Activated T-helper 2 cell treated with anti-CD3 and anti-CD28 coated beads, Interferon-gamma antibody, Interleukin-2, Interleukin-4, amounts not matched to agents 10 μg/mL and 5 μg/mL and 100 μg/mL, durations not matched to agents 14 hours and 24 hours and 36 hours (primary cell): ENCODE data around the gene SEC31B. TPM values are rescaled to one million over a fixed set of nuclear protein-coding genes. Genes with fewer than 3 reads are reported as not detected.

Source experiments
- DNase-seq: peaks from one replicate; pipeline ENCODE4 v3.0.0; 2021; ENCODE audit warnings: low spot score
- H3K27ac Mint-ChIP-seq: one replicate; pipeline ENCODE4 v1.8.0; 2021; ENCODE audit warnings: mixed read lengths
- H3K27me3 Mint-ChIP-seq: one replicate; pipeline ENCODE4 v1.8.0; 2021; ENCODE audit warnings: low read depth, mixed read lengths
- H3K36me3 Mint-ChIP-seq: one replicate; pipeline ENCODE4 v1.8.0; 2021; ENCODE audit warnings: low read depth, mixed read lengths
- H3K4me1 Mint-ChIP-seq: one replicate; pipeline ENCODE4 v1.8.0; 2021; ENCODE audit warnings: low read depth, mixed read lengths
- H3K4me3 Mint-ChIP-seq: one replicate; pipeline ENCODE4 v1.8.0; 2021; ENCODE audit warnings: low read depth, mild to moderate bottlenecking, moderate library complexity, mixed read lengths
- H3K9me3 Mint-ChIP-seq: one replicate; pipeline ENCODE4 v1.8.0; 2021; ENCODE audit warnings: mixed read lengths
- intact Hi-C: fragments of 100-400 bp; cut with micrococcal nuclease; formaldehyde crosslinking; loops from one replicate; pipeline ENCODE4 v1.15.1; 2023
- total RNA-seq: library from RNA; stranded (reverse); gene quantifications from 2 replicates; pipeline ENCODE4 v1.2.3, GENCODE V29; 2022

Gene SEC31B
- total RNA-seq, 1 donor from 2014 or later = 60.6 TPM

- H3K27me3 Mint-ChIP-seq = no peaks in the 10 kb centered on the region
- H3K9me3 Mint-ChIP-seq = no peaks in the 10 kb centered on the region
- intact Hi-C loops = loop anchor here (1.0 to 5.0 kb wide), 2 partner anchors 133 to 319 kb away; partner anchors contain the start of gene ERLIN1
- H3K4me1 Mint-ChIP-seq = peaks cover 78% of the 10 kb centered on the region
- peaks cover 54% of the 10 kb centered on the region for H3K36me3 Mint-ChIP-seq
- DNase-seq = no peak
- peak overlapping the region; percentile 70 for H3K4me3 Mint-ChIP-seq
- H3K27ac Mint-ChIP-seq = peak overlapping the region; percentile 87
Observed at GRCh38 chr10:100506596-100507356, 12.9 kb downstream of the SEC31B start.

GRCh38 chr10:100505164-100505563 lies 14.5 kb downstream of the SEC31B start:
- peaks cover 68% of the 10 kb centered on the region for H3K4me1 Mint-ChIP-seq
- no peaks in the 10 kb centered on the region for H3K9me3 Mint-ChIP-seq
- peak overlapping the region; percentile 14 for H3K27ac Mint-ChIP-seq
- H3K27me3 Mint-ChIP-seq = no peaks in the 10 kb centered on the region
- peaks cover 63% of the 10 kb centered on the region for H3K36me3 Mint-ChIP-seq
- intact Hi-C loops = loop anchor here (5.0 kb wide), 1 partner anchor 318 kb away; the partner anchor contains the start of gene ERLIN1
- no peak for DNase-seq
- H3K4me3 Mint-ChIP-seq = peak overlapping the region; percentile 52

DNA sequence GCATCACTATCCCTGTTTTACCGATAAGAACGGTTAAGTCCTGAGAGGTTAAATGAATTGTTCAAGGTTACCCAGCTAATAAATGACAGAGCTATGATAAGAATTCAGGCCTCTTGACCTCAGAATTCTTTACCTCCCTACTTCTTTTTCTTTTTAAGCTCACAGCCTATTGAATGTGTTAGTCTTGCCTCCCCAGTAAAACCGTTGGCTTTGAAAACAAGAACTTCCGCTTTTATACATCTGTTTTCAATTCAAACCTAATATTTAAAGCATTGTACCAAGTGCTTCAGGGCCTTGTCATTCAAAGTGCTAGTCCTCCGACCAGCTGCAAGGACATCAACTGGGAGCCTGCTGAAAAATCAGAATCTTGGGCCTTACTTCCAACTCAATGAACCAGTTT lies 15.6 kb downstream of the SEC31B start:
- H3K4me1 Mint-ChIP-seq = peaks cover 71% of the 10 kb centered on the region
- no peak for DNase-seq
- no peaks in the 10 kb centered on the region for H3K27me3 Mint-ChIP-seq
- intact Hi-C loops = no loop called here
- H3K4me3 Mint-ChIP-seq = no peak overlapping the region
- H3K36me3 Mint-ChIP-seq = peaks cover 74% of the 10 kb centered on the region
- no peak overlapping the region for H3K27ac Mint-ChIP-seq
- no peaks in the 10 kb centered on the region for H3K9me3 Mint-ChIP-seq

DNA sequence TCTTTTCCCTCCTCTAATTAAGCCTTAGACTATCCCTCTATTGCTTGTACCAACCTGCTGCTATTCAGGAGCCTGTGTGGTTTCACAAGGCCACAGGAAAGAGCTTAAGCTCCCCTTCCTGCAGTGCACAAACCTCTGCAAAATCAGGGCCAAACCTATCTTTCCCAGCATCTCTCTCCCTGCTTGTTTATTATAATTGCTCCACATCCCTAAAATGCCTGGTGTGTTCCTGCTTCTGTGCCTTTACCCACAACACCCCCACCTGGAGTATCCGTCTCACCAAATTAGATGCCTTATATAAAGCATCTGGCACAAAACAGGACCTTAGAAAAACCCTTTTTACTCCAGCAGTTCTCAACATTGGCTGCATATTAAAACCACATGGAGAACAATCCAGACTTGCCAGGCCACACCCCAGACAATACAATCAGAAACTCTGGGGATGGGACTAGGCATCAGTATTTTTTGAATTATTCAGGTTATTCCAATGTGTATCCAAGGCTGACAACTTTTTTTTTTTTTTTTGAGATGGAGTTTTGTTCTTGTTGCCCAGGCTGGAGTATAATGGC lies 16.7 kb downstream of the SEC31B start:
- H3K9me3 Mint-ChIP-seq = no peaks in the 10 kb centered on the region
- no peak for DNase-seq
- H3K27ac Mint-ChIP-seq = peak overlapping the region; percentile 29
- H3K4me1 Mint-ChIP-seq = peaks cover 73% of the 10 kb centered on the region
- no peak overlapping the region for H3K4me3 Mint-ChIP-seq
- peaks cover 83% of the 10 kb centered on the region for H3K36me3 Mint-ChIP-seq
- intact Hi-C loops = no loop called here
- H3K27me3 Mint-ChIP-seq = no peaks in the 10 kb centered on the region

DNA sequence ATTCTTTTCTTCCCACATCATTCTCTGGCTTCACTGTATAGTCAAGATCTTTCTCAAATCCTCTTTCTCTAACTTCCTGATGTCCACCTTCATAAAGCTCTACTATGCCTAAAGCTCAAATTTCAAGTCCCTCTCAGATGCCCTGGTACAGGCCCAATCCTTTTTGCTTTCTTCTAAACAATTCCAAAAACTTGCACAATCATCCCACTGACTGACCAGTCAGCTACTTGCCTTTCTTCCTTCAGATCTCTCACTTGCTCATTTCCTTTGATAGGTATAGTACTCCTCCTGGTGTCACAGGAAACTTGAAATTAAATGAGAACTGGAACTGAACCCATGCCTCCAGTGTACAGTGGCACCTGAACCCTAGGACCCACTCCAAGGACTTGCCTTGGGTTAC lies 18.2 kb downstream of the SEC31B start:
- no peak for DNase-seq
- H3K36me3 Mint-ChIP-seq = peaks cover 84% of the 10 kb centered on the region
- no peaks in the 10 kb centered on the region for H3K9me3 Mint-ChIP-seq
- peaks cover 72% of the 10 kb centered on the region for H3K4me1 Mint-ChIP-seq
- H3K27ac Mint-ChIP-seq = peak overlapping the region; percentile 25
- no peaks in the 10 kb centered on the region for H3K27me3 Mint-ChIP-seq
- intact Hi-C loops = no loop called here
- H3K4me3 Mint-ChIP-seq = no peak overlapping the region

- H3K4me3 Mint-ChIP-seq = peak overlapping the region; percentile 31
- peaks cover 62% of the 10 kb centered on the region for H3K4me1 Mint-ChIP-seq
- H3K27ac Mint-ChIP-seq = peak overlapping the region; percentile 61
- DNase-seq = no peak
- intact Hi-C loops = loop anchor here (2.0 kb wide), 1 partner anchor 15 kb away; no protein-coding TSS in a partner anchor
- H3K27me3 Mint-ChIP-seq = no peaks in the 10 kb centered on the region
- no peaks in the 10 kb centered on the region for H3K9me3 Mint-ChIP-seq
- H3K36me3 Mint-ChIP-seq = peaks cover 84% of the 10 kb centered on the region
Observed at GRCh38 chr10:100498059-100498458, 21.6 kb downstream of the SEC31B start.

DNA sequence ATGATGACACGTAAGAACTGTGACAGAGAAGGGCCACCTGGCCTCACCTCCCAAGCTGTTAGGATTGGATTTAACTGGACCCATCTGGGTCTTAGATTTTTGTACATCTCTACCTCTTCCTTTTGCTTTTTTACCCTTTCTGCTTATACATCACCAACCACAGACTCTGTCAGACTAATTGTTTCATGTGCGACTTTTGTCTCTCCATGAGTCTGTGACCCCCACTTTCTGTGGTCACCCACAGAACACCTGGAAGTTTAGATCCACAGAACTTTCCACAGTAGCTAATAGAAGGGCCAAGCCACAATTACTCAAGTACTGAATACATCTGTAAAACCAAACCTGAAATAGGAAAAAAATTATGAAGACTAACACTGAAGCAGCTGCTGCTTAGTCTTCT lies 23.1 kb downstream of the SEC31B start:
- peaks cover 72% of the 10 kb centered on the region for H3K36me3 Mint-ChIP-seq
- H3K4me3 Mint-ChIP-seq = no peak overlapping the region
- intact Hi-C loops = no loop called here
- H3K27ac Mint-ChIP-seq = peak overlapping the region; percentile 43
- DNase-seq = no peak
- no peaks in the 10 kb centered on the region for H3K27me3 Mint-ChIP-seq
- H3K9me3 Mint-ChIP-seq = no peaks in the 10 kb centered on the region
- H3K4me1 Mint-ChIP-seq = peaks cover 54% of the 10 kb centered on the region

GRCh38 chr10:100490531-100490930 lies 29.1 kb downstream of the SEC31B start:
- H3K36me3 Mint-ChIP-seq = peaks cover 76% of the 10 kb centered on the region
- no peak overlapping the region for H3K4me3 Mint-ChIP-seq
- intact Hi-C loops = no loop called here

GRCh38 chr10:100489396-100489795 lies 30.3 kb downstream of the SEC31B start:
- Mint-ChIP-seq H3K27ac (peak overlapping the region; percentile 10), H3K36me3 (peaks cover 80% of the 10 kb centered on the region), H3K27me3 (no peaks in the 10 kb centered on the region), H3K4me3 (no peak overlapping the region), H3K4me1 (peaks cover 18% of the 10 kb centered on the region), H3K9me3 (no peaks in the 10 kb centered on the region)
- DNase-seq = no peak
- intact Hi-C loops = no loop called here

More at GRCh38 chr10:100490531-100490930, 29.1 kb downstream of the SEC31B start:
- H3K4me1 Mint-ChIP-seq = peaks cover 16% of the 10 kb centered on the region
- no peaks in the 10 kb centered on the region for H3K9me3 Mint-ChIP-seq
- H3K27ac Mint-ChIP-seq = no peak overlapping the region
- no peak for DNase-seq
- no peaks in the 10 kb centered on the region for H3K27me3 Mint-ChIP-seq

- Mint-ChIP-seq H3K4me3 (no peak overlapping the region), H3K27me3 (no peaks in the 10 kb centered on the region), H3K27ac (no peak overlapping the region), H3K4me1 (peaks cover 23% of the 10 kb centered on the region), H3K36me3 (peaks cover 80% of the 10 kb centered on the region), H3K9me3 (no peaks in the 10 kb centered on the region)
- DNase-seq = no peak
- intact Hi-C loops = no loop called here
Observed at GRCh38 chr10:100487529-100487928, 32.1 kb downstream of the SEC31B start.

GRCh38 chr10:100485801-100486495 lies 33.7 kb downstream of the SEC31B start:
- intact Hi-C loops = no loop called here
- H3K4me3 Mint-ChIP-seq = no peak overlapping the region
- no peak overlapping the region for H3K27ac Mint-ChIP-seq
- no peaks in the 10 kb centered on the region for H3K9me3 Mint-ChIP-seq
- peaks cover 70% of the 10 kb centered on the region for H3K36me3 Mint-ChIP-seq
- DNase-seq = no peak
- H3K27me3 Mint-ChIP-seq = peaks cover 2% of the 10 kb centered on the region
- H3K4me1 Mint-ChIP-seq = peaks cover 30% of the 10 kb centered on the region

DNA sequence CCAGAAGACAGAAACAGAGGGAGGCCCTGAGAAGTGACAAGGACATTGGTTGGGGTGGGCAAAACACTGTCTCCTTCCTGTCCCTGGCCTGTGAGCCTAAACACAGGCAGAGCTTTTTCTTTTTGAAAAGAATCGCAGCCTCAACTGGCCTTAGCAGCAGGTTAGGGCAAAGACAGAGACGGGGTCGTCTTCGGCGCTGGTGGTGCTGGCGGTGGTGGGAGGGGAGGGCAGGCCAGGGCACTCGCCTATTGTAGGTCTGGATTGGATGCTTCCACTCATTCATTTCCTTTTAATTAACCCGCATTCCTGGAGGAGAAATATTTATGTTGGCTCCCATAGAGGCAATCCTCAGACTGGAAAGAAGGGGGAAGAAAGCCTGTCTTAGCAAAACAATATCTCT lies 34.3 kb downstream of the SEC31B start:
- DNase-seq = no peak
- Mint-ChIP-seq H3K4me3 (no peak overlapping the region), H3K9me3 (no peaks in the 10 kb centered on the region), H3K36me3 (peaks cover 65% of the 10 kb centered on the region), H3K27me3 (peaks cover 4% of the 10 kb centered on the region), H3K4me1 (peaks cover 28% of the 10 kb centered on the region), H3K27ac (no peak overlapping the region)
- intact Hi-C loops = no loop called here
